ENCODE measurements around the gene BEGAIN. TPM values are rescaled to one million over a fixed set of nuclear protein-coding genes. Genes with fewer than 3 reads are reported as not detected.

The BEGAIN gene
- polyA plus RNA-seq, 4 donors: 1.2 to 3.6 (median 1.8) TPM

DNA sequence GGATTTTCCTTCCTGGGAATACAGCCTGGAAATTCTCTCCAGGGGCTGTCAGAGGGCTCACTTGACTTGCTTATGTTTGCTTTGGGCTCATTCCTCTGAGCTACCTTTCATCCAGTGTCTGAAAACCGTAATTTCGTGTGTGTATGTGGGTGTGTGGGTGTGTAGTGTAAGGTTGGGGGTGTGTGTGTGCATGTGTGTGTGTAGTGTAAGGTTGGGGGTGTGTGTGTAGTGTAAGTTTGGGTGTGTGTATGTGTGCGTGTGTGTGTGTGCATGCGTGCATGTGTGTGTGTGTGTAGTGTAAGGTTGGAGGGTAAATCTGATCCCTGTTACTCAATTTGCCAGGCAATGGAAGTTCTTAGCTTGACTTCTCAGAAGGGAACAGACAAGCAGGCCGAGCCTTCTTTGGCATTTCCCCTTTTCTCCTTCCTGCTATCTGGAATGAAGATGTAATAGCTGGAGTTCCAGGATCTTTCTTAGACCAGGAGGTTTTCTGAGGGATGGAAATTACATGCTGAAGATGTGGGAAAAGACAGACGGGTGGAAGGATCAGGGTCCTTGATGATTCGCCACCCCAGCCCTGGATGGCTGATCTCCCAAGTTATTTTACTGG lies 15.5 kb upstream of the BEGAIN start:
- no peak for DNase-seq (ENCODE audit: low read depth in 4 of 4, low spot score in 3 of 4)

DNA sequence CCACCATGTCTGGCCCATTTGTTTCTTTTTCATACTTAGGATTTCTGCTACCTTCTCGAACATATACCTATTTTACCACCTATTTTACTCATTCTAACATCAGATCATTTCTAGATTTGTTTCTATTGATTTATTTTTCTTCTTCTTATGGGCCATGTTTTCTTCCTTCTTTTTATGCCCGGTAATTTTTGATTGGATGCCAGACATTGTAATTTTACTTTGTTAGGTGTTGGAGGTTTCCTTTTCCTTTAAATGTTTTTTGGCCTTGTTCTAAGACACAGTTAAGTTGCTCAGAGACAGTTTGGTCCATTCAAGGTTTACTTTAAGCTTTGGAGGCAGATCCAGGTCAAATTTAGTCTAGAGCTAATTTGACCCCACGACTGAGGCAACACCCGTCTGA lies 14.7 kb upstream of the BEGAIN start:
- no peak for DNase-seq (ENCODE audit: low read depth in 4 of 4, low spot score in 3 of 4)

DNA sequence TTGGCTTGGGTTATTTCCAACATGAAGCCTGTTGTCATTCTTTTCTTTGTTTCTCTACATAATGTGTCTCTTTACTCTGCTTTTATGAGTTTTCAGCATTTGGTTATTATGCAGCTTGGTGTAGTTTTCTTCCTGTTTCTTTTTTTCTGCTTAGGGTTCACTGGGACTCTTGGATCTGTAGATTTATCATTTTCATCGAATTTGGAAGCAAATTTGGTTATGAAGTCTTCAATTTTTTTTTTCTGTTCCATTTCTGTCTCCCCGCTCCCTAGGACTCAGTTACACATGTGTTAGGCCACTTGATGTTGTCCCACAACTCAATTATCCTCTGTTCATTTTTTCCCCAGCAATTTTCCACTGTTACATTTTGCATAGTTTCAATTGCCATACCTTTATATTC lies 13.8 kb upstream of the BEGAIN start:
- no peak for DNase-seq (ENCODE audit: low read depth in 4 of 4, low spot score in 3 of 4)

- no peak for DNase-seq (ENCODE audit: low read depth in 4 of 4, low spot score in 3 of 4)
These were observed 12.8 kb upstream of the BEGAIN start for GRCh38 chr14:100599981-100600380.

- DNase-seq (ENCODE audit: low read depth in 4 of 4, low spot score in 3 of 4): no peak
These were observed 7.4 kb upstream of the BEGAIN start for GRCh38 chr14:100594625-100594951.

- DNase-seq (ENCODE audit: low read depth in 4 of 4, low spot score in 3 of 4): no peak
These were observed 6.8 kb upstream of the BEGAIN start for GRCh38 chr14:100593751-100594624.

- DNase-seq (ENCODE audit: low read depth in 4 of 4, low spot score in 3 of 4): no peak
These were observed 5.8 kb upstream of the BEGAIN start for GRCh38 chr14:100592972-100593371.

DNA sequence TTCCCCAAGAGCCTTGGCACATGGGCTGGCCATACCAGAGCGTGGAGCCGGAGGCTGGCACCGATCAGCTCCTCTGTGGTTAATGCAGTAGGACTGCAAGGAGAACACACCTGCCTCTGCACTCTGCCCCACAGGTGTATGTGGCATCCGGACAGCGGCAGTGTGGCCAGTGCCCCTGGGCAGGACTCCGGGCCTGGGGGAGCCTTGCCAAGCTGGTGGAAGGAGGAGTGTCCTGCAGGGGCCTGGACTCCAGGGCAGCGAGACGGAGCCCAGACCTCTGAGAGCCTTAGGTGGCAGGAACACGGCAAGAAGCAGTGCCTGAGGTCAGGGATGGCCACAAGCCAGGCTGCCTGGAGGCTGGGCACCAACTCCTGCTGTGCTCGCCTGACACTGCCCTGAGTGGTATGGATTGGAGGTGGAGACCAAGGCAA lies 5.3 kb upstream of the BEGAIN start:
- DNase-seq (ENCODE audit: low read depth in 4 of 4, low spot score in 3 of 4): no peak

DNA sequence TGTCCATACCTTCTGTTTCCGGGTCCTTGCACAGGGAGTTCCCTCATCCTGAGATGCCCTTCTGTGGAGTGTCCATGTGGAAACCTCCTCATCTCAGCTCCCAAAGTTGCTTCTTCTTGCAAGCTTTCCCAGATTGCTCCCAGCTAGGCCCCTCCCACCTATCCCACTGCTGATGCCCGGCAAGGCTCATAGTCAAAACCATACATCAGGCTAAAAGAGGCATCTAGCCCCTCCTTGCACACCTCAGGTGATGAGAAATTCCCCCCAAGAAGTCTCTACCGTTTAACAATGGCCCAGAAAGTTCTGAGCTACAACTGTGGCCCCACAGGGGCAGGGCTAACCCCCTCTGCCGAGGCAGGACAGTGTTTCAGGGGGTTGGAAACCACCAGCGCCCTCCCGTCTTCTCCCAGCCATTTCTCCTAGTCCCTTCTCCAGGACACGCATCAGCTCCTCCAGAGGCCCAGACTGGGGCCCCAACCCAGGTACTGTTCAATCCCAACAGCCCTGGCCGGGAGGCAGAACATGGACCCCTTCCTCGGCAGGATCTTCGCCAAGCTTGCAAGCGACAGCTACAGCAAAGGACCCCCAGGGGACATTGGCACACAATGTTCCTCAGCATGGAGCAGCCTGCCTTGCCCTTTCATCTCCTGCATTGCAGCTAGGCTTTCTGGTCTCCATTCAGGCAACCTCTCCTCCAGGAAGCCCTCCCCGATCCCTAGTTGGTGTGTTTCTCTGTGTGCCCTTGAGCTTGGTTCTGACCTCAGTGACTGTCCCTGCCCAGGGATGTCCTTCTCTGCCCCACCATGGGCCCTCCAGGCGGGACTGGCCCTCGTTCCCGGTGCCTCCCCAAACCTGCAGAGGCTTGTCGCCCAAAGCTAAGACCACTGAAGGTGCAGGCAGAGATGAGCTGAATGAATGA lies 4.5 kb upstream of the BEGAIN start:
- no peak for DNase-seq (ENCODE audit: low read depth in 4 of 4, low spot score in 3 of 4)

- no peak for DNase-seq (ENCODE audit: low read depth in 4 of 4, low spot score in 3 of 4)
These were observed 3.7 kb upstream of the BEGAIN start for GRCh38 chr14:100590726-100591452.

DNA sequence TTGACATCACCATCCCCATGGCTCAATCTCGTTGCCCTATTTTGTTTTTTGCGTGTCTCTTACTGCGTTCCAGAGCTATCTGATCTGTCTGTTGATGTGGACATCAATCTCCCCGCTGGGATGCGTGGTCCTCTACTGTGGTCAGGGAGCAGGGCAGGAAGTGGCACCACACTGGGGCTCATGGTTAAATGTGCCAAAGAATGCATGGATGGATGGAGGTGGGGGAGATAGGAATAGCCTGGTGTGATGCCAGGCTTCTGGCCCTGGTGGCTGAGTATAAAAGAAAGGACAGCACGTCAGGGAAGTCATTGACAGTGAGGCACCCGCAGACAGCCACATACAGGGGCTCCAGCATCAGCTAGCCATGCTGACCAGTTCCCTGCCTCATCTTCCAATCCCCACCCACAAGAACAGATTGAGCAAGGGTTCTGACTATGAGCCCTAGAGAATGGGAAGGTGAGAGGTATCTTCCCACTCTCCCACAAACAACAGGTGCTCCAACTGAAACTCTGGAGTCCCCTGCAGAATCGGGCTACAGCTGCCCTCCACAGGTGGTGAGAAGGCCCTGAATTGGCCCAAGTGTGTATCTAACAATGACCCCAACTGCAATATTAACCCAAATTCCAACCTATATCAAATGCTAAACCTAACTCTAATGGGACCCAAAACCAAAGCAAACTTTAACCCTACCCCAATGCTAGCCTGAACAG lies 2.7 kb upstream of the BEGAIN start:
- no peak for DNase-seq (ENCODE audit: low read depth in 4 of 4, low spot score in 3 of 4)

- DNase-seq (ENCODE audit: low read depth in 4 of 4, low spot score in 3 of 4): no peak
These were observed 2.0 kb upstream of the BEGAIN start for GRCh38 chr14:100589071-100589759.

DNA sequence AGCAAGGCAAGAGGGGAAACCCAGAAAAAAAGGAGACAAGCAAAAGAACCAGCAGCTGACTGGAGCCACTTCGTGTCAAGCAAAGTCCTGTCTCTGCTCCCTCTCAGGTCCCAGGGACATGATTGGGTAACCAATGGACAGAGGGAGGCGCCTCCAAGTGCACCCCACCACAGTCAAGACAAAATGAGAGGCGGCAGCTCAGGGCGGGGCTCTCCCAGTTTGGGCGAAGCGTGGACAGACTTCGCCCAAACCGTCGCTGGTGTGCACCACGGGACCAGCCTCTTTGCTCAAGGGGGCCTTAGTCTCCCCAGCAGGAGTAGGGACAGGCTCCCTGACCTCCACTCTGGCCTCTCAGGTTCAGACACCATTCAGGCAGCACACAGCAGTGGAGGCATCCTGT lies 1.5 kb upstream of the BEGAIN start:
- DNase-seq (ENCODE audit: low read depth in 4 of 4, low spot score in 3 of 4): no peak

GRCh38 chr14:100587763-100588411 lies 670 bp upstream of the BEGAIN start:
- DNase-seq (ENCODE audit: low read depth in 4 of 4, low spot score in 3 of 4): no peak

GRCh38 chr14:100586403-100587085 lies 673 bp downstream of the BEGAIN start:
- no peak for DNase-seq (ENCODE audit: low read depth in 4 of 4, low spot score in 3 of 4)

DNA sequence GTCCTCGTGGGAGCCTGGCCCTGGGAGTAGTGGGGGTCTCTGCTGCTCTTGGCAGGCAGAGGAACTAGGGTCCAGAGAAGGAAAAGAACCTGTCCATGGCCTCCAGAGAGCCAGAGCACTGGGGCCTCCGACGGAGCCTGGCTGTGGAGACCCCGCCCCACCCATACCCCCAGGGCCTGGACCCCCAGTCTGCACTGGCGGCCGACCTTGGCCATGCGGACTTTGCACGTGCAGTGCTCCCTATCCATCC lies 1.1 kb downstream of the BEGAIN start:
- DNase-seq (ENCODE audit: low read depth in 4 of 4, low spot score in 3 of 4): no peak

GRCh38 chr14:100585448-100586152 lies 1.6 kb downstream of the BEGAIN start:
- no peak for DNase-seq (ENCODE audit: low read depth in 4 of 4, low spot score in 3 of 4)
